DMS153 (cell line): ENCODE data around the gene NR2F1-AS1.
A peak's percentile ranks its signal among the peaks of the same experiment; 100 is the strongest.

Experiments
- DNase-seq: peaks from one replicate; lab custom pipeline; 2025; lab: John Stamatoyannopoulos, UW

Gene NR2F1-AS1

DNA sequence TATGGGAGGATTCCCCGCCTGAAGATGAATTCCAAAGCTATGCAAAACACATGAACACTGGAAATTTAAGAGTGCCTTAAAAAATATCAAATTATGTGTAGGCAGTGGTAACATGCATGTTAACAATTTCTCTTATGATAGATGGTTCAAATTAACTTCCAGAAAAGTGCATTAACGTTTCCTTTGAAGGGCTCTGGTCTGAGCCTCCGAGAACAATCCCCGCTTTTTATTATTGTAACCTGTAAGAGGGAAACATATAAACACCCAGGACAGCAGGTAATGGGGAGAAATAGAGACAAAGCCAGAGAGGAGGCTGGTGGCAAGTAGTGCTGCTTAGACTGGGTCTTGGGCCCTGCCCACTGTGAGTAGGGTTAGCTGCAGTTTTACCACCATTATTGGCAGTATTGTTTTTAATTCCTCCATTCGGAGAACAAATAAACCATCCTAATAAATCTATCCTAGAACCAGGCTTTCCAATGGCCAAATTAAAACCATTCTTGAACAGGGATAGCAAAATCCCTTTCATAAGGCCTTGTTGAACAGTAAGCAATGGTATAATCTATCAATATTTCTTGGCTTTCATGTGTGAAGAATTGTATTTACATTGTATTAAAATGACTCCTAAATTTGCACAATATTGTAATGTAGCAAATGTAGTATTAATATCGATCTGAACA, 8.3 kb upstream of the NR2F1-AS1 start:
- no peak for DNase-seq

DNA sequence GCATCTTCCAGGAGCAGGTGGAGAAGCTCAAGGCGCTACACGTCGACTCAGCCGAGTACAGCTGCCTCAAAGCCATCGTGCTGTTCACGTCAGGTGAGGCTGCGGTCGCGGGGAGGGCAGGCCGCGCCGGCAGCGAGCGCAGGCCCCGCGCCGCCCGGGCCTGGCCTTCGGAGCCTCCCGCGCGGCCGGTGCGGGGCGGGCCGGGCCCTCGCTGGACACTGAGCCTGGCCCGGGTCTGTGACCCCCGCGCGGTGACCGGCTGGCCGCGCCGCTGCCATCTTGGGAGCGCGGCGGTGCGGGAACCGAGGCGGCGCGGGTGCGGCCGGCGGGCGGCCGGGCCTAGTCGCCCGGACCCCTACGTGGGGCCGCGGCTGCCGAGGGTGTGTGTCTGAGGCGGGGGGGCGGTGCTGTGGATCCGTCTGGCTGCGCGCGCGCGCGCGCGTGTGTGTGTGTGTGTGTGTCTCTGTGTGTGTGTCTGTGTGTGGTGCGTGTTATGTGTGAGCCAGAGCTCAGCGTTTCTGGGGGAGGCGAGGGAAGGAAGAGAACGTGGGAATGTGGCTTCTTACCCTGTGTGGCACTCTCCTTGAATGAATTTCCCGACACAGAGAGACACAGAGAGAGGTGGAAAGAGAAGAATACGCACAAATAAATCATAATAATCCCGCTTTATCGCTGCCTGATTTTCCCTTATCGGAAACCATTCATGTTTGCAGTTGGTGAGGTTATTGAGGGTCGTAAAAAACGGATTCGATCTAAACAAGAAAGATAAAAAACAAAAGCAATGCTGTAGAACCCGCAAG, 7.5 kb upstream of the NR2F1-AS1 start:
- no peak for DNase-seq

DNA sequence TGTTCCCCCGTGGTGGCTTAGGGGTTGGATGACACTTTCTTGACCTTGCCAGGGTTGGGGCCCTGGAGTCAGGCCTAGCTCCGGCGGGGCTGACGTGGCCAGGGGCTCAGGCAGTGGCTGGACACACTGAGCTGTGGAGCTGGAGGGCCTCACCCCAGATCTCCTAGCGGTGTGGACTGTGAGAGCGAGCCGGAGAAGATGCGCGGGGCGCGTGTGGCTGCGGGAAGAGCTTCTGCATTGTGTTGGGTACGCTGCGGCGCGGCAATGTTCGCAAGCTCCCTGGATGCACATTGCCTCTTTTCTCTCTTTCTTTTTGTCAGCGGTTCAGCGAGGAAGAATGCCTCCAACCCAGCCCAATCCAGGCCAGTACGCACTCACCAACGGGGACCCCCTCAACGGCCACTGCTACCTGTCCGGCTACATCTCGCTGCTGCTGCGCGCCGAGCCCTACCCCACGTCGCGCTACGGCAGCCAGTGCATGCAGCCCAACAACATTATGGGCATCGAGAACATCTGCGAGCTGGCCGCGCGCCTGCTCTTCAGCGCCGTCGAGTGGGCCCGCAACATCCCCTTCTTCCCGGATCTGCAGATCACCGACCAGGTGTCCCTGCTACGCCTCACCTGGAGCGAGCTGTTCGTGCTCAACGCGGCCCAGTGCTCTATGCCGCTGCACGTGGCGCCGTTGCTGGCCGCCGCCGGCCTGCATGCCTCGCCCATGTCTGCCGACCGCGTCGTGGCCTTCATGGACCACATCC, 6.8 kb upstream of the NR2F1-AS1 start:
- no peak for DNase-seq

DNA sequence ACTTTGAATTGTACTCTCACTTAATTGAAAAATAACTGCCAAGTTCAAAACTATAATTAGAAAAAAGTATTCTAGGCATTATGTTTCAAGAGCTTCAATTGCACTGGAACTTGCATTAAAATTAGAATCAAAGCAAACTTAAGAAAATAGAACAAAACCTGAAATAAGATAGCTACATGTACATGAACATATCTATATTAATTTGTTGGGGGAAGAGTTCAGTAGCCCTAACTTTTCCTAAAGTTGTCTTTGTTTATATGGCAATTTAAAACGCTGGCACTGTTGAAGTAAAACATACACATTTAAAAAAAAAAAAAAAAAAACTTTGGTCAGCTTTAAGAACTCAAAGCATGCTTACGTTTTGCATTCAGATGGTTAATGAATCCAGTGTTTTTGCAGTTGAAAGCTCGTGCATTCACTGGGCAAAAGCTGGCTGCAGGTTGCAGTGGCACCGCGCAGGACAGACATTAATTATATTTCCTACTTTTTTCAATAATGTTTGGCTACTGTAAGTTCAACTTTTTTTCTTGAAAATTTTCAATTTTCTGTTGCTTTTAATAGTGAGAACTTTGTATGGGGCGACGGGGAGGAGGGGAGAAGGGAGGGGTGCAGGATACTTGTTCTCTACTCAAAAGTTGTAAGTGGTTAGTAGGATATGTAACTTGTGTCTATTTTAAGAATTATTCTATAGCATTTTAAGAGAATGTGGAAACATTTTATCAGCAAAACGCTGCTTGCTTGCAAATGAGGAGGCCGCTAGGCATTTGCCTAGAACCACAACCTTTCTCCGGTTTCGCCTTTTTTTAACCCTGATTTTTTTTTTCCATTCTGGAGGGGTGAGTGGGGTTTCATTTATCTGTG, 5.9 kb upstream of the NR2F1-AS1 start:
- DNase-seq, result no peak

DNA sequence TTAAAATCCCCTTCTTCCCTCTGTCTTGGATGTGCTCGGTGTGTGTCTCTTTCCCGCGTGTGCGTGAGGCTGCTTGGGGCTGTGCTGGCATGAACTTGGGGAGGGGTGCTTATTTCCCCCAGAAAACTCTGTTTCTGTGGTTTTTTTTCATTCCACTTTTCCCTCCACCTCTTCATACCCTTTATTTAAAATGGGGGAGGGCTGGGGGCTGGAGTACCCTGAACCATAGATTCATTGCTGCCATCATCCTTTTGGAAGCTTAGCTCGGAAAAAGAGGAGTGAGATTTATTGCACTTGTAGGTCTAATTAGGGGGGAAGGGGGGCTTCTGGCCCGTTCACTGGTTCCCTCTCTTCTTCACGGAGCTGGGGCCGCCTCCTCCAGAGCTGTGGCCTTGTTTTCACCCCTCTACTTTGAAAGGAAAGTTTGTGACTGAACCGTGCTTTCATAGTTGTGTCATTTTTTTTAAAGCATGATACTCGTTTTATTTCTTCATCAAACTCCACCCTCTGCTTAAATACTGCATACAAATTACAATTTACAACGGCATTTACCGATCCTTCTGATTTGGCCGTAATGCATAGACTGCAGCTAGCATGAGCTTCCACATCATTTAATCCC, 4.9 kb upstream of the NR2F1-AS1 start:
- DNase-seq, result no peak

DNA sequence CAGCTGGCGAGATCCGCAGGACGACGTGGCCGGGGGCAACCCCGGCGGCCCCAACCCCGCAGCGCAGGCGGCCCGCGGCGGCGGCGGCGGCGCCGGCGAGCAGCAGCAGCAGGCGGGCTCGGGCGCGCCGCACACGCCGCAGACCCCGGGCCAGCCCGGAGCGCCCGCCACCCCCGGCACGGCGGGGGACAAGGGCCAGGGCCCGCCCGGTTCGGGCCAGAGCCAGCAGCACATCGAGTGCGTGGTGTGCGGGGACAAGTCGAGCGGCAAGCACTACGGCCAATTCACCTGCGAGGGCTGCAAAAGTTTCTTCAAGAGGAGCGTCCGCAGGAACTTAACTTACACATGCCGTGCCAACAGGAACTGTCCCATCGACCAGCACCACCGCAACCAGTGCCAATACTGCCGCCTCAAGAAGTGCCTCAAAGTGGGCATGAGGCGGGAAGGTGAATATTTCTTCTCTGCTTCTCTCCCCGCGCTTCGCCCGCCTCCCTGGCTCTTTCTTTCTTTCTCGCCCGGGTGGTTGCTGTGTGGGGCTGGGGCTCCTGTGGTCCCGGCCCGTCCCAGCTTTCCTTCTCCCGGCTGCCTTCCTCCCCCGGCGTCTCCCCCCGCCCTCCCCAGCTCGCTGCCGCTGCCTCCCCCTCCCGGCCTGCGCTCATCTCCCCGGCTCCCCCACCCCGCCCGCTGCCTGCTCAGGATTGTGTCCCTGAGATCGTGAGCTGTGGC, 4.2 kb upstream of the NR2F1-AS1 start:
- DNase-seq, result no peak

DNA sequence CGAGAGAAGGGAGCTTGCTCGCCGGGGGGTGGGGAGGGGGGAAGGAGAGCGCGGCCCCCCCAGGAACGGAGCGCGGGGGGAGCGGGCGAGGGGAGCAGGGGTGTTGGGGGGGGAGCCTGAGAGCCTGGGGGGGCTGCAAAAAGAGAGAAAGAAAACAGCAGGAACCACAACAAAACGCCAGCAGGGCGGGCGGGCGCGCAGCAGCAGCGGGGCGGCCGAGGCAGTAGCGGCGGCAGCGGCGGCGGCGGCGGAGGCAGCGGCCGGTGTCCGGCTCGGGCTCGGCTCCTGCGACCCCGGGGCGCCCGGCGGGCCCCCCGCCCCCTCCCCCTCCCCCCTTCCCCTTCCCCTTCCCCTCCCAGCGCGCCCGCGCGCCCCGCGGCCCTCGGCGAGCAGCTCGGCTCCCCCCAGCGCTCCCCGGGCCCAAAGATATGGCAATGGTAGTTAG, 3.6 kb upstream of the NR2F1-AS1 start:
- DNase-seq, result no peak

DNA sequence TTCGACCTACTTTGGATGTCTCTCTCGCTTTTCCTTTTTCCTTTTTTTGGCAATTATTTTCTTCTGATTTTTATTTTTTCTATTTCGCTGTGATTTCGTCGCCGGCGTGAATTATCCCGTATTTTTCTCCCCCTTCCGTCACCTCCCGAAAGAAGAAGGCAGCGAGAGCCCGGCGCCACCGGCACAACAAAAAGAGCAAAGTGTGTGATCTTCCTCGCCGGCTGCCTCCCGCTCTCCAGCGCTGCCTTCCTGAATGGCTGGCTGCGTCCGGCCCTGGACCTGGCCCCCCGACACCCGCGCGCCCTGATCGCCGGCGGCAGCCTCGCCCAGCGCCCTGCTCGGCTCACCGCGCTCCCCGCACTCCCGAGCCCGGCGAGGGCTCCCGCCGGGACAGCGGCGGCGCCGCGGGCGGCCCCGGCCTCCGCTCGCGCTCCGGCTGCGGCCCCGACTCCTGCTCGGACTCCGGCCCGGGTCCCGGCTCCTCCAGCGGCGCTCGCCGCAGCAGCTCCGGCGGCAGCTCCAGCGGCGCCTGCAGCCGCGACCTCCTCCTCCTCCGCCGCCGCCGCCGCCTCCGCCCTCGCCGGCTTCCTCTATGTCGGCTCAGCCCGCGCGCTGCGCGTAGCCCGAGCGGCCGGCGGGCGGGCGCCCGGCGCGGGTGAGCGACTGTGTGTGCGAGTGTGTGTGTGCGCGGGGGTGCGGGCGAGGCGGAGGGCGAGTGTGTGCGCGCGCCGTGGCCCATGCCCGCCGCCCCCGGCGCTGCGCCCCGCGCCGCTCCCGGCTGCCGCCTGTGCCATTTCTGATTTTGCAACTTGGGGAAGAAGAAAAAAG, 3.0 kb upstream of the NR2F1-AS1 start:
- peak; percentile 25 for DNase-seq

DNA sequence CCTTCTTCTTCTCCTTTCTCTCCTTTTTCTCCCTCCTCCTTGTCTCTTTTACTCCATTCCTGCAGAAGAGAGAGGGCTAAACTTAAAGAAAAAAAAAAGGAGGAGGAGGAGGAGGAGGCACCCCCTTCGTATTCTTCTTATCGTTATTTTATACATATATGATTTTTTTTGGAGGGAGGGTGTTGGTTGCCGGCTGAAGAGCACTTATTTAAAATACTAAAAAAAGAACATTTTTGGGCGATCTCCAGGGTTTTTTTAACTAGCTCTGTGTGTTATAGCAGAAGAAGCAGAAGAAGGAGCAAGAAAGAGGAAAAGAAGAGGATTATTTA, 2.4 kb upstream of the NR2F1-AS1 start:
- no peak for DNase-seq

DNA sequence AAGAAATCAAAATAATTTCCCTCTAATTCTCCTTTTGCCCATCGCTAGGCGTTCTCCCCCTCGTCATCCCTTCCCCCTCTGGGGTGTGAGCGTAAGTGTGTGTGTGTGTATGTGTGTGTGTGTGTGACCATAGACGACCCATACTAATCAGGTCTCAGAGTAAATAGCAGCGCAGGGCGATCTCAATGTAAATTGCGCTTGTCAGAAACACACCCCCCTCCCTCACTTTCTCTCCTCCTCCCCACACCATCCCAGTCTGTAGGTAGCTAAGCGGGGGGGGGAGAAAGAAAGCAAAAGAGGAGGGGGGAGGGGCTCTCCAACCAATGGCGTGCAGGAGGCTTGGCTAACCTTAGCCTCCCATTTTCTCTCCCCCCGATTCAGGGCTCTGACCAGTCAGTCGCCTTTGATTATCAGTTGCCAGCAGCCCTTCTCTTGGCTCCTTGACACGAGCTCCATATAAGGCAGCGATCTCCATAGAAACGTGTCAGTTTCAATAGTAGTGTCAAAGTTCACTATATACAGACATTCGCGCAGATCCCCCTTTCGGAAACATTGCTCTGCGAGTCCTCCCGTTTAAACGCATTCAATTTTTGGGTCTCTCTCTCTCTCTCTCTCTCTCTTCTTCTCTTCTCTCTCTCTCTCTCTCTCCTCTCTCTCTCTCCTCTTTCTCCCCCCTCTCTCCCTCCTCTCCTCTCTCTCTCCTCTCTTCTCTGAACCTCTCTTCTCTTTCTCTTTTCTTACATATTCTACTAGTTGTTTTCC, 1.8 kb upstream of the NR2F1-AS1 start, which contains the start of gene NR2F1:
Gene NR2F1, plus strand, starts transcription at position 546 of the 762 bp plus-strand sequence. CDS start 1,802 bp downstream, outside the sequence.
- peak; percentile 89 for DNase-seq

DNA sequence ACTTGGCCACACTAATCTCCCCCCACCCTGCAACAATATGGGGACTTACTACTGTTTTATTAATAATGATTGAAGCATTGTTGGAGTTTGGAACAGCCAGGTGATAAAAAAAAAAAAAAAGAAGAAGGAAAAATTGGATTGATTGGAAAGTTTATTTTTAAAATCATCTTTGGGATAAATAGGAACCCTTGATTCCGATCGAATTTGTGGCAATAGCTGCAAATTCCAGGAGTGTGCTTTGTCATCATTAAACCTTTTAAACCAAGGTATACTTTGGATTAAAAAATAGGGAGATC, 1.1 kb upstream of the NR2F1-AS1 start:
- no peak for DNase-seq

DNA sequence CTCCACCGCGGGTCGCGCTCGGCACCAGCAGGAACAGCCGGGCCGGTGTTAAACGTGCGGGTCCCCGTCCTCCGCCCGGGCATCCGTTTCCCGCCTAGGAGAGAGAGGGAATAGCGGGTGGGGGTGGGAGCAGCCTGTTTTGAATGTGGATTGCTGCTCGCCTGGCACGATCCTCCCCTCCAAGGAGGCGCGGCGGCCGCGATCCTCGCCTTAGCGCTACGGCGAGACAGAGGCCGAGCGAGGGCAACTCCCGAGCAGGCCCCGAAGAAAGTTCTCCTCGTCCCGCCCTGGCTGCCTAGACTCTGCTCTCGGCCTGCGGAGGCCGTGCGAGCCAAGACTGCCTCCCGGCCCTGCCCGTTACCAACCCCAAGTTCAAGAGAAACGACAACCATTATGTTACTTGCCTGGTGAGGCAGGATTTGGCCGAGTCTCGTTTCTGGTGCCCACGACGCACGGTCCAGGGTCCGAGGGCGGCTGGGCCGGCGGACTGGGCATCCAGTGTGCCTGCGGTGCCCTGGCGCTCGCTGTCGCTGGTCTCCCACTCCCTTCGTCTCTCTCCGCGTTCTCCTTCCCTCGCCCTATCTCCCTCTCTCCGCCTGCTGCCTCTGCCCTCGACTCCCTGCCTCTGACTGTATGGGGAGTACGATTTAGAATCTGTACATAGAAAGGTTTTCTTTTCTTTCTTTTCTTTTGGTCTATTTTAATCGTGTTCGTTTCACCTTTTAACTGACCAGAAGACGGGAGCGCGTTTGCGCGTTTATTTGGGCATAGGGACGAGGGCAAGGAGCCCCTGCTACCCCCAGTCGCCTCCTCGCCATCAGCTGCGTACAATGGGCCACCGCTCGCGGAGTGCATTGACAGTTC, 724 bp downstream of the NR2F1-AS1 start:
- no peak for DNase-seq

DNA sequence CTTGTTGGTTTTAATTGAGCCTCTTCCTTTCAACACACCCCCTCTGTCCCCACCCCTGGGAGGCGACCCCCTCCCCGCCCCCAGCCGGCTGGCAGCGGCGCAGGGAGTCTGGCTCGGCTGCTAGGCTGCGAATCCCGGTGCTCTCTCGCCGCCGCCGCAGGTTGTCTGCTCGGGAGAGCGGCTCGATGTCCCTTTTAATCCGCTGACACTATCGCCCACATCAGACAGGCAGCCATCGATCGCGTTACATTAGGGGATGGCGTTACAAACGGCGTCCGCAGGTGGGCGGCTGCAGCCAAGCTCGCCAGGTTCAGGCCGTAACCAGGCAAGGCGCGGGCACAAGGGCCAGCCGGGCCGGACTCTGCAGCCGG, 1.3 kb downstream of the NR2F1-AS1 start:
- no peak for DNase-seq

DNA sequence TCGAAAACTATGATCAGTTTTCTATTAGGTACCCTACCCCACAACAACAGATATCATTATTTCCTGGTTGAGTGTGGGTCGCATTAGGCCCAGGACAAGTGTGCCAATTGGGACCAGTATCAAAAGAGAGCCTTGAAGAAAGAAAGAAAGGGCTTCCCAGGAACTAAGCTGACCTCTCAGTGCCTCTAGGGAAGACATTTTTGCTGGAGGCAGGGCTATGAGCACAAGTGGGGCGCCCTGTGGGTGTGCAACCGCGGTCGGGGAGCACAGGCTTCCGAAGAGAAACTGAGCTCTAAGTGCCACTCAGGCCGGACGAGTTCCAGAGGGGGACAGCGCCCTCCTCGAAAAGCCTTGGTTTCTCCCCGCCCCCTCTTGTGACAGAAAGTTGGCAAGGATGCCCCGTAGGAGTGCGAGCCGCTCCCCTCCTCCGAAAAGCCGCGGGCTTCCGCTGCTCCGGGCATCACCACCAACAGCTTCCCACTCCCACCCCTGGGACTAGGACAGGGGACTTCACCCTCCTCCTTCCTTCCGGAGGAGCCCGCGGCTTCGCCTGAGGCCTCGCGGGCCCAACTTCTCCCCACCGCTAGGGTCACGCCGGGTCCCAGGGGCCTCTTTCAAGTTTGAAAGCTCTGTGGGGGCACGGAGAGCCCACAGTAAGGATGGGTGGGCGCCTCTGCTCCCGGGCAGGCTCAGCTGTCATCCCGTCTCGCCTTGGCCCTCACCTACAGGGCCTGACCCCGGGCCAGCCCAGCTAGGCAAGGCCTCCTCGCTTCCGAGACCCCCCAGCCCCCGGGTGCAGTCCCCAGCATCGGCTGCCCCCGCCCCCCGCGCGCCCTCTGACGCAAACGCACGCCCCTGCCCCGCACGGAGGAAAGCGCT, 2.0 kb downstream of the NR2F1-AS1 start:
- DNase-seq, result no peak

DNA sequence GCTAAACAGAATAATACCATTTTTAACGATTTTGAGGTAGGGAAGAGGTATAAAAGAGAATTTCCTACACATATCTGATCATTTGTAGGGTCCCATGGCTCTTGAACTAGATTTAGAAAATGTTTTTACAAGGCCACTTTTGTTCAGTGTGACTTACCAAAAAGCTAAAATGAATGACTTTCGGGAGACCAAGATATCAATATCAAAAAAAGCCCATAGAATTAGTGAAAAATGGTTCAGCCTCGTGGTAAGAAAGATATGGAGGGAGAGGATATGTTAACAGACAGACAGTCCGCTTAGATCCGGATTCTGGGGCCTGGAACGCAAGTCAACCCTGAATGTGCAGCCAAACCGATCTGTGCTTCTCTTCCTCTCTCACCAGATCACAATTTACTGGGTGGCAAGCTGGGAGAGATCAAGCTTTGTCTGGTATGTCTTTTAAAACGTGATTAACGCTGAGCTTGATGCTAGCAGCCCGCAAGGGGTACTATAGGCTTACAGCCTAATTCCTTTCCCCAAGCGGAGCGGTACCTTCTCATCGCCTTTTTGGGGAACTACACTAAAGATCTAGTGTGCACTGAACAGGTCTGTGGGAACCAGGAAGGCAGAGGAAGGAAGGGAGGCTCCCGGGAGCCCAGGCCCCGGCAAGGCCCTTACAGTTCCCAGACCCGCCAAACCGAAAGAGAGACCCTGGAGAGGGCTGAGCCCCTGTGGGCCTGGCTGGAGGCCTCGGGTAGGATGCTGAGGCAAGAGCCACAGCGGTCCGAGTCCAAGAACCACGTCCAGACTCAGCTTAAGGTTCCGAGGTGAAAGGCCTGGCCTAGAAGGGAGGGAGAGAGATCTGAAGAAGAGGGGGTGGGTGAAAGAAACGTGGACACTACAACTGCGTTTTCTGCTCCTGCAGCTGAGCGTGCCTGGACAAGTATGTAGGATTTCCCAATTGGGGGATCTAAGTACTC, 2.9 kb downstream of the NR2F1-AS1 start:
- DNase-seq, result no peak
